Superior temporal gyrus (tissue), 1 donor: ENCODE measurements around the gene GRIK4.
"Not testable (repeated sequence)": the region's sequence is repeated elsewhere in the genome, so short reads cannot be mapped to it uniquely, and the experiment has no call there.

ENCODE experiments used
- DNase-seq: peaks from one replicate; pipeline ENCODE4 v3.0.0-alpha.2; 2016; ENCODE audit errors: extremely low spot score

The GRIK4 gene

GRCh38 chr11:120778685-120779490 is 267.3 kb downstream of the GRIK4 start:
- DNase-seq, result no peak

DNA sequence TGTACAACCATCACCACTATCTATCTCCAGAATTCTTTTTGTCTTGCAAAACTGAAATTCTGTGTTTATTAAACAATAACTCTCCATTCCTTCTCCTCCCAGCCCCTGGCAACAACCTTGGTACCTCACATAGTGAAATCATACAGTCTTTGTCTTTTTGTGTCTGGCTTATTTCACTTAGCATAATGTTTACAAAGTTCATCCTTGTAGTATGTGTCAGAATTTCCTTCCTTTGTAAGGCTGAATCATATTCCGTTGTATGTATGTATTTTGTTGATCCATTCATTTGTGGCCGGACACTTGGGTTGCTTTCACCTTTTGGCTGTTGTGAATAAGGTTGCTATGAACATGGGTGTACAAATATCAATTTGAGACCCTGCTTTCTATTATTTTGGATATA is 268.7 kb downstream of the GRIK4 start:
- DNase-seq, result no peak

- DNase-seq, result no peak
These were observed 270.1 kb downstream of the GRIK4 start for GRCh38 chr11:120781486-120782120.

DNA sequence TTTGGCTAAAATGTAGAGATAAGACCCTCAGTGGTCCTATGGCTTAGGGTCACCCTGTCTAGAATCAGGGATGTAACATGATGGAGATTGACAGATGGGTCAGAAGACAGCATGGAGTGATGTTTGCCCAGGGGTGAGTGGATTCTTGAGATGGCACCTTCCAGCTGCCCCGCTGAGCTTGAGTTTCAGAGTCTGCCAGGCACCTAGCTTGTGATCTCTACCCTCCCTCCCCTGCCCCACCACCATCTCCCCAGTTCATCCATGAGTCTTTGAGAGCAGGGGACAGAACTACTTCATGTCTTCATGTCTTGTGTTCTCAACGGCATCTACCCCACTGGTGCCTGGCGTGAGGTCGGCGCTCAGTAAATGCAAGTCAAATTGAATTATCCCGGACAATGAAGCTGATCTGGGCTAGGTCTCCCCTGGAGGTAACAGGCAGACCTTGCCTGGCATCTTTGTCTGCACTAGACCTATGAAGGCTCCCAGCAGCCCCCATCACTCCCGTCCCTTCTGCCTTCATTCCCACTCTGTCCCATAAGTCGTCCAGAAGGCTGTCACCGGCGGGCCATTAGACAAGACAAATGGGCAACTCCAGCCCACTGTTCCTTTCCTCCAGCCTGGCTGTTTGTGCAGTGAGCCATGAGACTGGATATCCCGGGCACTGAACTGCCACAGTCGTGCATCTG is 273.2 kb downstream of the GRIK4 start:
- DNase-seq, result no peak

DNA sequence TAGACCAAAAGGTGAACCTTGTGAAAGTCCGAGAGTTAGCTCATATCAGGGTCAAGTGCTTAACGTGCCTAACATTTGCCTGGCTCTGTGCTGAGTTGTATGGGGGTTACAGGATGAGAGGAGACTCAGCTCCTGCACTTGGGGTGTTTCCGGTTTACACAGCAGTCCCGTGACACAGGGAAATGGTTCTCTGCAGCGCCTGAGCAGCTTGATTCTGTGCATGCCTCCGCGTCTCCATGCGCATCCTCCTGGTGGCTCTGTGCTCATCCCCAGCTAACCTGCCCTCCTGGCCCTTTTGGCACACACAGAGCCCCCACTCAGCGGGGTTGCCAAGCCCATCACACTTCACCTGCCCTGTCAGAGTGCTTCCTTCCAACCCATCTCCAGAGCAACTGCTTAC is 274.0 kb downstream of the GRIK4 start:
- DNase-seq, result no peak

DNA sequence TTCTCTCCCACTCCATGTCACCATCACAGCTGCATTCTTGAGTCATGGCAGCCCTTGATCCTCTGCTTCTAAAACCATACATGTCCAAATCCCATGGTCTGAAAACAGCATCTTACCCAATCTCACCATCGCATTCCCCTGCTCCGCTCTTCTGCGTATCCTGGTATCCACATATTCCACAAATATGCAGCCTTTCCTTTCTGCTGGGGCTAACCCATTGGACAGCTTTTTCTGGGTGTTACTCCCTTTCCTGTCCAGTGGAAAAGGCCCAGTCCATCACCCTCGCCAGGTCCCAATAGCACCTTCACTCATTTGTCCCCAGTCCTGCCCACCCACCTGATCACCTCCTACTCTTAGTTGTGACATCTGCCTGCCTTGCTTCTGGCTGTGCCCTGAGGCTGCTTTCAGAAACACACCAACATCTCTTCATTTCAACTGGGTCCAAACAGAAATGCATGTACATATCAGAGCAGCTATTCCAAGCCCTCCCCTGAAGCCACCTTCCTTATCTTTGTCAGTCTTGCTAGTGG is 274.7 kb downstream of the GRIK4 start:
- DNase-seq, result no peak

GRCh38 chr11:120787224-120787623 is 275.7 kb downstream of the GRIK4 start:
- DNase-seq, result not testable (repeated sequence)

DNA sequence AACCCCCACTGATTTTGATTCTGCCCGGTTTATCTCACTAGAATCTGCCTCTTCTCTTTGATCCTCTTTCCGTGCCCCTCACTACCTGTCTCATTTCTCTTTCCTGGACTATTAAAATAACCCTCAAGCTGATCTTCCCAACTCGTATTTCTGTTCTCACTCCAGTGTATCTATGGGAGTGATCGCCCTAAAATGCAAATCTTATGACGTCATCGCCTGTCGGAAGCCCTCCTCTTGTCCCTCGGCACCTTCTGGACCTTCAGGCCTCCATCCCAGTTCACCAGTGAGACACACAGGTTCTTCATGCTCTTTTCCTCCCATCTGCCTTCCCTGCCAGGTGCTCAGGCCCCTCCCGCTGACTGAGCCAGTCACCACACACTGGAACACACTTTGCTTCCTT is 277.8 kb downstream of the GRIK4 start:
- DNase-seq, result no peak

DNA sequence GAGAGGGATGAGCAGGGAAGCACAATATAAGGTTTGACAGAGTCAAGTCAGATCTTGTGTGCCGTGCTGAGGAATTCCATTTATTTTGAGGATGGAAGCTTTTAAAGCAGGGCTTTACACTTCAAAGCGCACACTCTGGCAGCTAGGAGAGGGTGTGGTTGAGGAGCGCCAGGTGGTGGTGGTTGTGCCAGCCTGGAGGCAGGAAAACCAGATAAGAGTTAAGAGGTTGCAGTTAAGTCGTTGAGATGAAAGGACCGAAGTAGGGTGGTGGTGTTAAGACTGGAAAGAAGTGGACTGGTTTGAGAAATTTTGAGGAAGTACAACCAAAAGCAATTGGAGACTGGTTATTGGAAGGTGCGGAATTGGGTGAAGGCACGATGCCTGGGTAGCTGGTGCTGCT is 280.8 kb downstream of the GRIK4 start:
- DNase-seq, result no peak

DNA sequence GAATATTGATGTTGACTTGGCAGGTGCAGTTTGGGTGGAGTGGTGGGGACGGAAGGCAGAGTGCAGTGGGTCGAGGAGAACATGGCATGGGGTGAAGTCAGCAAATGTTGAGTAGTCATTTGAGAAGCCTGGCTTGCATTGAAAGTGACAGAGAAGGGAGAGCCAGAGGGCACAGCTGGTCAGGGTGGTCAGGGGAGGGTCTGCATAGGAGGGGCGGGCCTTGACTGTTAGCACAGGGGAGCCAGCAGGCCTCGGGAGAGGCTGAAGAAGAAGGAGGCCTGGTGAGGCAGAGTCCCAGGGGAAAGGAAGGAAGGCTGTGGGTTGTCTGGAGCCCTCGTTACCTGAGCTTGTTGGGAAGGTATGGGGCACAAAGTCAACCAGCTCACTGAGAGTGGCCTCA is 281.6 kb downstream of the GRIK4 start:
- no peak for DNase-seq

GRCh38 chr11:120793806-120794479 is 282.4 kb downstream of the GRIK4 start:
- DNase-seq, result no peak

GRCh38 chr11:120794748-120795147 is 283.2 kb downstream of the GRIK4 start:
- DNase-seq, result no peak

GRCh38 chr11:120795185-120795584 is 283.6 kb downstream of the GRIK4 start:
- no peak for DNase-seq

DNA sequence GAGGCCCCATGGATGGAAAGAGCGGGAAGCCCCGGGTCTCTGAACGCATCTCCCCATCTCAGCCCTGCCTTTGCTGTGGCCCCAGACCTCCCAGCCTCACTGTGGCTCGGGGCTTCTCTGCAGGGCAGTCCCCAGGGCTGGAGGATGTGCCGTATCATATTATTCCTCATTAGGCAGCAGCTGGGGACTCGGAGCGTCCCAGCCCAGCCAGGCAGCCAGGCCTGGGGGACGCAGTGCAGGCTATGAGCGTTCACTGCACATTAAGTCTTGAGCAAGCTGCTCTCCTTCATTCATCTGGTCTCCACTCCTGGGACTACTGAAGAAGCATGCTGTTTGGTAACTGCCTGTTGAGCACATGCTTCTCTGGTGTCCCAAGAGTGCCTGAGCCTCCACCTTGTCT is 285.6 kb downstream of the GRIK4 start:
- DNase-seq, result no peak

GRCh38 chr11:120798854-120799253 is 287.3 kb downstream of the GRIK4 start:
- DNase-seq, result no peak

- DNase-seq, result no peak
These were observed 288.7 kb downstream of the GRIK4 start for GRCh38 chr11:120800206-120800605.

- peak; percentile 85 for DNase-seq
These were observed 290.5 kb downstream of the GRIK4 start for GRCh38 chr11:120801801-120802689.

- no peak for DNase-seq
These were observed 294.5 kb downstream of the GRIK4 start for GRCh38 chr11:120805960-120806555.

DNA sequence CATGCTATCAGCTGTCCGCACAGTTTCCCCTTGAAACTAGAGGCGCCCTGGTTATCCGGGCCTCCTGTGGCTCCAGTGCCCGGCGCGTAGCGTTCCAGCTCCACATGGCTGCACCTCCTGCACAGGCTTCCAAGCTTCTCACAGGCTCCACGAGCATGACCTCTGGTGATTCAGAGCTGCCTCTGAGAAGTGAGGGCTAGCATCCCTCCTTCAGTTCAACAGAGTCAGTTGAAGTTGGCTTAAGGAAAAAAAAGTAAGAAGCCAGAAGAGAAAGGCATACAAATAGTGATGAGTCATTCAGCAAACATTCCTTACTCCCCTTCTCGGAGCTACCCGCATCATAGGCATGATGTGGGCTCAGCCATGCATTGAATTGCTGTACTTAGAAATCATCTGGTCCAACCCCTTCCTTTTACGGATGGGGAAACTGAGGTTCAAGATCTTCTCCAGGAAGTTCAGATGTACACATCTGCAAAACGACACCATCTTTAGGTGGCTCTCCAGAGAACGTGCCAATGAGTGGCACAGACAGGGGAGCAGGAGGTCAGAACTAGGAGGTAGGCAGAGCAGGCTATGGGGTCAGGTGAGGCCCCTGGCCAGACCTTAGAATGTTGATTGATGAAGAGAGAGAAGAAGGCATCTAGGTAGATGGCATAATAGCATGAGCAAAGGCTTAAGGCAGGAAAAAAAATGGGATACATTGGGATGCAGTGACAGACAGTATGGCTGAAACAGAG is 296.0 kb downstream of the GRIK4 start:
- no peak for DNase-seq

DNA sequence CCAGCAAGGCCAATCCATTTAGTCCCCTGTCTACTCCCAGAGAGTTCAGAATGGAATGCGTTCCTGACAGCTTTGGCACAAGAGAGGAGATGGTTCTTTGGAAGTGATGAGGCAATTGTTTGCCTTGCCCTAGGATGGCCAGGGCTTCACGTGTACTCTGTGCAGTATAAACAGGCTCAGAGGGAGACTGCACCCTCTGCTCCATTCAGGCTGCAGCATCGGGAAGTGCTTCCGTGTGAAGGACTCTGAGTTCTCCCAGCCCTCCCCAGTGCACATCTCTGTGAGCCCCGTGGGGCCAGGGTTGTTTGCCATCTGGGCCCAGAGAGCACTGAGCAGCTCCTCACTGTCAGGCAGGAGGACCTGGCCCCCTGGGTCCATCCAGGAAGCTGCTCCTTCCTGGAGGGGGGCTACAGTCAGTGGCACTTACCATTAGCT is 297.1 kb downstream of the GRIK4 start:
- DNase-seq, result no peak
